ENCODE measurements around the gene FUT3.
A peak's percentile ranks its signal among the peaks of the same experiment; 100 is the strongest.

DNA sequence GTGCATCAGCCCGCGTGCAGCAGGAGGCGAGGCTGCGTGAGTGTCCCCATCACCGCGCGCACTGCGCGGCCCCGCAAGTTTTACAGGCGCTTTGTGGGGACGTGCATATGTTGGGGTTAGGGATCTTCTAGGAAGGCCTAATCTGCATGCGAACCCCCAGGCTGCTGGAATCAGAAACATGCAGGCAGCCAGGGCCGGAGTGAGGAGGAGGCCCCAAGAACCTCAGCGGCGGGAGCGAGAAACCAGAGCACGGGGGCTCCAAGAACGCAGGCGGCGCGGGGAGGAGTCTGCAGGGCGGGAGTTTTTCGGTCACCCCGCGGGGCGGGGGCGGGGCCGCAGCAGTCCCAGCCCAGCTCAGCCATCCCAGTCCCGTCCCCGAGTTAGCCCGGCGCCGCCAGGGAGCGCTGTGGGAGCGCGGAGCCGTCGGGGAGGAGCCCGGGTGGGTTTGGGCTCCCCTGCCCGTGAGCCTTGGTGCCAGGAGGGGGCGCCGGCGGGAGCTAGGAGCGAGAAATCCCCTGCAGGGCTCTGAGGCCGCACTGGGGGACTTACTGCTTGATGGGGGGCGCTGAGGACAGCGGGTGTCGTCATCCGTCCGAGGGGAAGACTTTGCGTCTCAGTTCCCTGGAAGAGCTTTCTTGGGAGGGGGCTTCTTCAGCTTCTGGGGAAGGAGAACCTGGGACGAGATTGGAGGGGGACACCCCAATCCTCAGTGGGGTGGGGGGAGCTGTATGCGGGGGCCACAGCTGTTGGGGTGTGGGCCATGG, 47.3 kb downstream of the FUT3 start:
- TF ChIP-seq EGR1 (IDR thresholded peaks at IDR 0.05; ENCODE audit: low read depth in 2 of 2) (no peak), NR2F2 (IDR thresholded peaks at IDR 0.05) (no peak), TAF1 (conservative IDR thresholded peaks at IDR 0.05) (no peak), RAD21 (IDR thresholded peaks at IDR 0.05) (peak; percentile 90 to 95), RXRA (IDR thresholded peaks at IDR 0.05) (peak; percentile 3 to 16), HNF4G (IDR thresholded peaks at IDR 0.05) (no peak), GABPA (IDR thresholded peaks at IDR 0.05 in 1 of 2, conservative IDR thresholded peaks at IDR 0.05 in 1 of 2) (no peak), YY1 (IDR thresholded peaks at IDR 0.05) (no peak)
- TF ChIP-seq, protein P1, sequence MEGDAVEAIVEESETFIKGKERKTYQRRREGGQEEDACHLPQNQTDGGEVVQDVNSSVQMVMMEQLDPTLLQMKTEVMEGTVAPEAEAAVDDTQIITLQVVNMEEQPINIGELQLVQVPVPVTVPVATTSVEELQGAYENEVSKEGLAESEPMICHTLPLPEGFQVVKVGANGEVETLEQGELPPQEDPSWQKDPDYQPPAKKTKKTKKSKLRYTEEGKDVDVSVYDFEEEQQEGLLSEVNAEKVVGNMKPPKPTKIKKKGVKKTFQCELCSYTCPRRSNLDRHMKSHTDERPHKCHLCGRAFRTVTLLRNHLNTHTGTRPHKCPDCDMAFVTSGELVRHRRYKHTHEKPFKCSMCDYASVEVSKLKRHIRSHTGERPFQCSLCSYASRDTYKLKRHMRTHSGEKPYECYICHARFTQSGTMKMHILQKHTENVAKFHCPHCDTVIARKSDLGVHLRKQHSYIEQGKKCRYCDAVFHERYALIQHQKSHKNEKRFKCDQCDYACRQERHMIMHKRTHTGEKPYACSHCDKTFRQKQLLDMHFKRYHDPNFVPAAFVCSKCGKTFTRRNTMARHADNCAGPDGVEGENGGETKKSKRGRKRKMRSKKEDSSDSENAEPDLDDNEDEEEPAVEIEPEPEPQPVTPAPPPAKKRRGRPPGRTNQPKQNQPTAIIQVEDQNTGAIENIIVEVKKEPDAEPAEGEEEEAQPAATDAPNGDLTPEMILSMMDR (IDR thresholded peaks at IDR 0.05; ENCODE audit: low read depth, low read length, missing input control), result peak; percentile 96
- TF ChIP-seq, protein P2, sequence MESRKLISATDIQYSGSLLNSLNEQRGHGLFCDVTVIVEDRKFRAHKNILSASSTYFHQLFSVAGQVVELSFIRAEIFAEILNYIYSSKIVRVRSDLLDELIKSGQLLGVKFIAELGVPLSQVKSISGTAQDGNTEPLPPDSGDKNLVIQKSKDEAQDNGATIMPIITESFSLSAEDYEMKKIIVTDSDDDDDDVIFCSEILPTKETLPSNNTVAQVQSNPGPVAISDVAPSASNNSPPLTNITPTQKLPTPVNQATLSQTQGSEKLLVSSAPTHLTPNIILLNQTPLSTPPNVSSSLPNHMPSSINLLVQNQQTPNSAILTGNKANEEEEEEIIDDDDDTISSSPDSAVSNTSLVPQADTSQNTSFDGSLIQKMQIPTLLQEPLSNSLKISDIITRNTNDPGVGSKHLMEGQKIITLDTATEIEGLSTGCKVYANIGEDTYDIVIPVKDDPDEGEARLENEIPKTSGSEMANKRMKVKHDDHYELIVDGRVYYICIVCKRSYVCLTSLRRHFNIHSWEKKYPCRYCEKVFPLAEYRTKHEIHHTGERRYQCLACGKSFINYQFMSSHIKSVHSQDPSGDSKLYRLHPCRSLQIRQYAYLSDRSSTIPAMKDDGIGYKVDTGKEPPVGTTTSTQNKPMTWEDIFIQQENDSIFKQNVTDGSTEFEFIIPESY (IDR thresholded peaks at IDR 0.05), result no peak
- TF ChIP-seq, protein P3, sequence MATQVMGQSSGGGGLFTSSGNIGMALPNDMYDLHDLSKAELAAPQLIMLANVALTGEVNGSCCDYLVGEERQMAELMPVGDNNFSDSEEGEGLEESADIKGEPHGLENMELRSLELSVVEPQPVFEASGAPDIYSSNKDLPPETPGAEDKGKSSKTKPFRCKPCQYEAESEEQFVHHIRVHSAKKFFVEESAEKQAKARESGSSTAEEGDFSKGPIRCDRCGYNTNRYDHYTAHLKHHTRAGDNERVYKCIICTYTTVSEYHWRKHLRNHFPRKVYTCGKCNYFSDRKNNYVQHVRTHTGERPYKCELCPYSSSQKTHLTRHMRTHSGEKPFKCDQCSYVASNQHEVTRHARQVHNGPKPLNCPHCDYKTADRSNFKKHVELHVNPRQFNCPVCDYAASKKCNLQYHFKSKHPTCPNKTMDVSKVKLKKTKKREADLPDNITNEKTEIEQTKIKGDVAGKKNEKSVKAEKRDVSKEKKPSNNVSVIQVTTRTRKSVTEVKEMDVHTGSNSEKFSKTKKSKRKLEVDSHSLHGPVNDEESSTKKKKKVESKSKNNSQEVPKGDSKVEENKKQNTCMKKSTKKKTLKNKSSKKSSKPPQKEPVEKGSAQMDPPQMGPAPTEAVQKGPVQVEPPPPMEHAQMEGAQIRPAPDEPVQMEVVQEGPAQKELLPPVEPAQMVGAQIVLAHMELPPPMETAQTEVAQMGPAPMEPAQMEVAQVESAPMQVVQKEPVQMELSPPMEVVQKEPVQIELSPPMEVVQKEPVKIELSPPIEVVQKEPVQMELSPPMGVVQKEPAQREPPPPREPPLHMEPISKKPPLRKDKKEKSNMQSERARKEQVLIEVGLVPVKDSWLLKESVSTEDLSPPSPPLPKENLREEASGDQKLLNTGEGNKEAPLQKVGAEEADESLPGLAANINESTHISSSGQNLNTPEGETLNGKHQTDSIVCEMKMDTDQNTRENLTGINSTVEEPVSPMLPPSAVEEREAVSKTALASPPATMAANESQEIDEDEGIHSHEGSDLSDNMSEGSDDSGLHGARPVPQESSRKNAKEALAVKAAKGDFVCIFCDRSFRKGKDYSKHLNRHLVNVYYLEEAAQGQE (IDR thresholded peaks at IDR 0.05), result no peak
- TF ChIP-seq, protein P4, sequence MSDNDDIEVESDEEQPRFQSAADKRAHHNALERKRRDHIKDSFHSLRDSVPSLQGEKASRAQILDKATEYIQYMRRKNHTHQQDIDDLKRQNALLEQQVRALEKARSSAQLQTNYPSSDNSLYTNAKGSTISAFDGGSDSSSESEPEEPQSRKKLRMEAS (IDR thresholded peaks at IDR 0.05), result no peak
